Measurements from ENCODE around the gene ABCD1.

DNA sequence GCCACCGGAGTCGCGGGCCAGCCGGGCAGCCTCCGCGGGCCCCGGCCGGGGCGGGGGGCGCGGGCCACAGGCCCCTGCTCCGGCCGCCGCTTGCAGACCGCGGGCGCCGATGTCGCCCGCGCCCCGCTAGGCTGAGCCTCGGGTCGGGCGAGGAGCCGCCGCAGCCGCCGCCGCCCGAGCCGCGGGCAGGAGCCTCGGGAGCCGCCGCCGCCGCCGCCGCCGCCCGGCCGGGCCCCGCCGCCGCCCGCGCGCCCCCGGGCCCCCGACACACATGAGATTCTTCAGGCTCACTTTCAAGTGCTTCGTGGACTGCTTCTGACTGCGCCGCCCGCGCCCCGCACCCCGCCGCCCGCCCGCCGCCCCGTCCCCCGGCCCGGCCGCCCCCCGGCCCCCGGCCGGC lies 36.6 kb upstream of the ABCD1 start:
- no peak for TF ChIP-seq CTCF (IDR thresholded peaks at IDR 0.05)
- TF ChIP-seq POLR2A (IDR thresholded peaks at IDR 0.05), result no peak
- no peak for TF ChIP-seq POLR2AphosphoS5 (IDR thresholded peaks at IDR 0.05)
- no peak for TF ChIP-seq EP300 (IDR thresholded peaks at IDR 0.05)

Data from gastroesophageal sphincter (tissue), 3 donors.